Measurements from ENCODE around the gene ATG5. TPM values are rescaled to one million over a fixed set of nuclear protein-coding genes. Genes with fewer than 3 reads are reported as not detected.

ATG5 gene
- total RNA-seq, 2 donors from 2014 or later = 28.4 to 30.1 TPM

GRCh38 chr6:106188104-106188794 is 137.3 kb downstream of the ATG5 start:
- H3K9me3 ChIP-seq = no peaks in the 10 kb centered on the region
- no peaks in the 10 kb centered on the region for H3K36me3 ChIP-seq
- H3K4me3 ChIP-seq = no peak overlapping the region
- H3K27me3 ChIP-seq (replicated peaks; ENCODE audit: insufficient read depth) = no peaks in the 10 kb centered on the region
- H3K4me1 ChIP-seq (ENCODE audit: control insufficient read depth in 1 of 2, low read depth in 2 of 2) = no peaks in the 10 kb centered on the region
- DNase-seq (ENCODE audit: low spot score) (no peak), ATAC-seq (ENCODE audit: insufficient number of reproducible peaks, low FRiP score, low read depth) (no peak)
- H3K27ac ChIP-seq = no peak overlapping the region
- TF ChIP-seq CTCF (IDR thresholded peaks at IDR 0.05) = no peak

GRCh38 chr6:106187424-106187982 is 138.1 kb downstream of the ATG5 start:
- H3K4me1 ChIP-seq (ENCODE audit: control insufficient read depth in 1 of 2, low read depth in 2 of 2) = no peaks in the 10 kb centered on the region
- no peaks in the 10 kb centered on the region for H3K27me3 ChIP-seq (replicated peaks; ENCODE audit: insufficient read depth)
- no peak for ATAC-seq (ENCODE audit: insufficient number of reproducible peaks, low FRiP score, low read depth)
- H3K27ac ChIP-seq = no peak overlapping the region
- no peaks in the 10 kb centered on the region for H3K9me3 ChIP-seq
- DNase-seq (ENCODE audit: low spot score) = no peak
- no peak overlapping the region for H3K4me3 ChIP-seq
- TF ChIP-seq CTCF (IDR thresholded peaks at IDR 0.05) = no peak
- no peaks in the 10 kb centered on the region for H3K36me3 ChIP-seq

- Histone ChIP-seq H3K27ac (no peak overlapping the region), H3K27me3 (replicated peaks; ENCODE audit: insufficient read depth) (no peaks in the 10 kb centered on the region), H3K36me3 (no peaks in the 10 kb centered on the region), H3K4me3 (no peak overlapping the region), H3K9me3 (no peaks in the 10 kb centered on the region), H3K4me1 (ENCODE audit: control insufficient read depth in 1 of 2, low read depth in 2 of 2) (no peaks in the 10 kb centered on the region)
- ATAC-seq (ENCODE audit: insufficient number of reproducible peaks, low FRiP score, low read depth) = no peak
- DNase-seq (ENCODE audit: low spot score) = no peak
- TF ChIP-seq CTCF (IDR thresholded peaks at IDR 0.05) = no peak
Observed at GRCh38 chr6:106186714-106187113, 138.8 kb downstream of the ATG5 start.

- Histone ChIP-seq H3K4me3 (no peak overlapping the region), H3K36me3 (no peaks in the 10 kb centered on the region), H3K4me1 (ENCODE audit: control insufficient read depth in 1 of 2, low read depth in 2 of 2) (no peaks in the 10 kb centered on the region), H3K27me3 (replicated peaks; ENCODE audit: insufficient read depth) (no peaks in the 10 kb centered on the region), H3K9me3 (no peaks in the 10 kb centered on the region), H3K27ac (no peak overlapping the region)
- ATAC-seq (ENCODE audit: insufficient number of reproducible peaks, low FRiP score, low read depth) (no peak), DNase-seq (ENCODE audit: low spot score) (no peak)
- TF ChIP-seq CTCF (IDR thresholded peaks at IDR 0.05) = no peak
Observed at GRCh38 chr6:106186172-106186571, 139.4 kb downstream of the ATG5 start.

GRCh38 chr6:106185615-106186014 is 139.9 kb downstream of the ATG5 start:
- no peak for ATAC-seq (ENCODE audit: insufficient number of reproducible peaks, low FRiP score, low read depth)
- Histone ChIP-seq H3K4me3 (no peak overlapping the region), H3K4me1 (ENCODE audit: control insufficient read depth in 1 of 2, low read depth in 2 of 2) (no peaks in the 10 kb centered on the region), H3K27me3 (replicated peaks; ENCODE audit: insufficient read depth) (no peaks in the 10 kb centered on the region), H3K27ac (no peak overlapping the region), H3K9me3 (no peaks in the 10 kb centered on the region), H3K36me3 (no peaks in the 10 kb centered on the region)
- no peak for TF ChIP-seq CTCF (IDR thresholded peaks at IDR 0.05)
- no peak for DNase-seq (ENCODE audit: low spot score)
